ENCODE results near the gene RIBC2.

DNA sequence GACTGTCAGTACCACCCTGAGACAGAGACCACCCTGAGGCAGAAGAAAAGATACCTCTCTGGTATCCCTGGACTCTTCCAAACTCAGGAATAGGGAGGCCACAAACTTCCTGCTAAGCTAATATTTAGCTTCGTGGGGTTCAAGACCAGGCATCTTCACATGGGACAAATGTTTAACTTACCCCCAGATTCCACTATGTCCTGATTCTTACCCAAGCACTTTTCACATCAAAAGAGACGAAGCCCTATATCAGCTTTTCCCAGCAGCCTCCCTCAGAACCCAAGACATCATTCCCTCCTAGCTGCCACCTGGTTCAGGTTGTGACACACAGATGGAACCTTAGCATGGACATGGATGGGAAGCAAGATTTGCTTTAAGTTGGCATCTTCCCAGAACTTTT is 32.1 kb upstream of the RIBC2 start:
- TF ChIP-seq POLR2A (IDR thresholded peaks at IDR 0.05; ENCODE audit: low read length) (no peak), GATA1 (IDR thresholded peaks at IDR 0.05; ENCODE audit: low read depth, low read length) (no peak)

All from erythroblast (primary cell).